DND-41 (cell line): ENCODE data around the gene GADD45A.

Source experiments
- ATAC-seq: fragments of 200-7000 bp; cut with Tn5 transposase; 3 replicates; pipeline ENCODE4 v1.9.1; 2021; ENCODE audit warnings: low read depth; ENCODE audit not compliant: insufficient read depth
- DNase-seq: peaks from one replicate; pipeline ENCODE4 v3.0.0-alpha.2; 2020
- H2AFZ ChIP-seq: 2 replicates; pipeline ENCODE4 v1.6.0; 2012; ENCODE audit warnings: low read depth, low read length
- H3K27ac ChIP-seq: 2 replicates; pipeline ENCODE4 v1.5.1; 2012; ENCODE audit warnings: low read length, inconsistent platforms
- H3K27me3 ChIP-seq: fragments of 200-600 bp; sonication (generic); 2 replicates; pipeline ENCODE4 v1.6.0; 2012; ENCODE audit warnings: low read length, mild to moderate bottlenecking, inconsistent platforms; ENCODE audit not compliant: insufficient read depth, poor library complexity
- H3K36me3 ChIP-seq: 2 replicates; pipeline ENCODE4 v1.5.1; 2012; ENCODE audit warnings: low read length, inconsistent platforms; ENCODE audit not compliant: insufficient read depth
- H3K4me1 ChIP-seq: 2 replicates; pipeline ENCODE4 v1.5.1; 2012; ENCODE audit warnings: mild to moderate bottlenecking, low read length; ENCODE audit not compliant: insufficient read depth
- H3K4me2 ChIP-seq: 2 replicates; pipeline ENCODE4 v1.6.0; 2012; ENCODE audit warnings: mild to moderate bottlenecking, moderate library complexity, low read length, inconsistent platforms; ENCODE audit not compliant: insufficient read depth
- H3K4me3 ChIP-seq, 2 experiments: fragments of 200-600 bp in 1 of 2; shearing (Covaris generic) in 1 of 2; 2 replicates each; pipeline ENCODE4 v1.5.1; 2012 to 2016; ENCODE audit warnings: inconsistent platforms in 2 of 2, low read length in 2 of 2, mild to moderate bottlenecking in 2 of 2, low read depth in 1 of 2, moderate library complexity in 1 of 2
- H3K79me2 ChIP-seq: 2 replicates; pipeline ENCODE4 v1.6.0; 2012; ENCODE audit warnings: low read length, inconsistent platforms; ENCODE audit not compliant: insufficient read depth
- H3K9ac ChIP-seq: 2 replicates; pipeline ENCODE4 v1.6.0; 2012; ENCODE audit warnings: low read depth, mild to moderate bottlenecking, inconsistent platforms, low read length, moderate library complexity
- H3K9me3 ChIP-seq: 2 replicates; pipeline ENCODE4 v1.5.1; 2012; ENCODE audit warnings: low read length, moderate library complexity, mild to moderate bottlenecking, inconsistent platforms; ENCODE audit not compliant: insufficient read depth, severe bottlenecking
- H4K20me1 ChIP-seq: 2 replicates; pipeline ENCODE4 v1.6.0; 2012; ENCODE audit warnings: low read length; ENCODE audit not compliant: insufficient read depth
- EZH2 ChIP-seq: IDR thresholded peaks from 3 replicates; pipeline ENCODE4 v1.6.1; 2012; ENCODE audit warnings: borderline replicate concordance, low read depth, mild to moderate bottlenecking, moderate library complexity, low read length, inconsistent platforms; ENCODE audit not compliant: severe bottlenecking
- TF ChIP-seq, protein P1 (sequence below): IDR thresholded peaks from 2 replicates; pipeline ENCODE4 v1.5.1; 2012; ENCODE audit warnings: borderline replicate concordance, low read length, moderate library complexity, mild to moderate bottlenecking; ENCODE audit not compliant: poor library complexity, severe bottlenecking; ENCODE audit errors: extremely low read depth

GADD45A gene

GRCh38 chr1:67705735-67706453, 20.9 kb downstream of the GADD45A start:
- no peak overlapping the region for H3K9ac ChIP-seq
- H3K4me1 ChIP-seq: peaks cover 8% of the 10 kb centered on the region
- DNase-seq: no peak
- no peaks in the 10 kb centered on the region for H3K36me3 ChIP-seq
- ATAC-seq: no peak
- H2AFZ ChIP-seq: no peak overlapping the region
- H4K20me1 ChIP-seq: no peaks in the 10 kb centered on the region
- H3K27me3 ChIP-seq: no peaks in the 10 kb centered on the region
- H3K4me2 ChIP-seq: no peak overlapping the region
- H3K79me2 ChIP-seq: no peaks in the 10 kb centered on the region
- TF ChIP-seq, protein P1, sequence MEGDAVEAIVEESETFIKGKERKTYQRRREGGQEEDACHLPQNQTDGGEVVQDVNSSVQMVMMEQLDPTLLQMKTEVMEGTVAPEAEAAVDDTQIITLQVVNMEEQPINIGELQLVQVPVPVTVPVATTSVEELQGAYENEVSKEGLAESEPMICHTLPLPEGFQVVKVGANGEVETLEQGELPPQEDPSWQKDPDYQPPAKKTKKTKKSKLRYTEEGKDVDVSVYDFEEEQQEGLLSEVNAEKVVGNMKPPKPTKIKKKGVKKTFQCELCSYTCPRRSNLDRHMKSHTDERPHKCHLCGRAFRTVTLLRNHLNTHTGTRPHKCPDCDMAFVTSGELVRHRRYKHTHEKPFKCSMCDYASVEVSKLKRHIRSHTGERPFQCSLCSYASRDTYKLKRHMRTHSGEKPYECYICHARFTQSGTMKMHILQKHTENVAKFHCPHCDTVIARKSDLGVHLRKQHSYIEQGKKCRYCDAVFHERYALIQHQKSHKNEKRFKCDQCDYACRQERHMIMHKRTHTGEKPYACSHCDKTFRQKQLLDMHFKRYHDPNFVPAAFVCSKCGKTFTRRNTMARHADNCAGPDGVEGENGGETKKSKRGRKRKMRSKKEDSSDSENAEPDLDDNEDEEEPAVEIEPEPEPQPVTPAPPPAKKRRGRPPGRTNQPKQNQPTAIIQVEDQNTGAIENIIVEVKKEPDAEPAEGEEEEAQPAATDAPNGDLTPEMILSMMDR: no peak
- no peak for TF ChIP-seq EZH2
- no peak overlapping the region for H3K27ac ChIP-seq
- H3K9me3 ChIP-seq: no peaks in the 10 kb centered on the region
- no peak overlapping the region for H3K4me3 ChIP-seq

GRCh38 chr1:67708606-67709005, 23.6 kb downstream of the GADD45A start:
- DNase-seq (no peak), ATAC-seq (no peak)
- Histone ChIP-seq H4K20me1 (no peaks in the 10 kb centered on the region), H3K27me3 (no peaks in the 10 kb centered on the region), H3K79me2 (no peaks in the 10 kb centered on the region), H3K4me3 (no peak overlapping the region), H3K4me2 (no peak overlapping the region), H3K9ac (no peak overlapping the region), H3K27ac (no peak overlapping the region), H3K9me3 (no peaks in the 10 kb centered on the region), H3K36me3 (no peaks in the 10 kb centered on the region), H3K4me1 (peaks cover 35% of the 10 kb centered on the region), H2AFZ (no peak overlapping the region)
- TF ChIP-seq, protein P1: no peak
- TF ChIP-seq EZH2: no peak

GRCh38 chr1:67710417-67710816, 25.4 kb downstream of the GADD45A start:
- H3K4me2 ChIP-seq: no peak overlapping the region
- DNase-seq (no peak), ATAC-seq (no peak)
- no peaks in the 10 kb centered on the region for H4K20me1 ChIP-seq
- H3K27me3 ChIP-seq: no peaks in the 10 kb centered on the region
- no peak overlapping the region for H3K9ac ChIP-seq
- TF ChIP-seq, protein P1: no peak
- TF ChIP-seq EZH2: no peak
- H3K79me2 ChIP-seq: no peaks in the 10 kb centered on the region
- H3K9me3 ChIP-seq: no peaks in the 10 kb centered on the region
- peak overlapping the region; percentile 29; the same call in 1 of the 2 replicates for H2AFZ ChIP-seq
- no peak overlapping the region for H3K4me3 ChIP-seq
- H3K36me3 ChIP-seq: no peaks in the 10 kb centered on the region
- peaks cover 40% of the 10 kb centered on the region for H3K4me1 ChIP-seq
- H3K27ac ChIP-seq: peak overlapping the region; percentile 63
